NCI-H526 (cell line): ENCODE measurements around the gene CNST.

Source experiments
- DNase-seq, 2 experiments: peaks; one replicate each; lab custom pipeline; 2025; lab: John Stamatoyannopoulos, UW

Gene CNST, protein sequence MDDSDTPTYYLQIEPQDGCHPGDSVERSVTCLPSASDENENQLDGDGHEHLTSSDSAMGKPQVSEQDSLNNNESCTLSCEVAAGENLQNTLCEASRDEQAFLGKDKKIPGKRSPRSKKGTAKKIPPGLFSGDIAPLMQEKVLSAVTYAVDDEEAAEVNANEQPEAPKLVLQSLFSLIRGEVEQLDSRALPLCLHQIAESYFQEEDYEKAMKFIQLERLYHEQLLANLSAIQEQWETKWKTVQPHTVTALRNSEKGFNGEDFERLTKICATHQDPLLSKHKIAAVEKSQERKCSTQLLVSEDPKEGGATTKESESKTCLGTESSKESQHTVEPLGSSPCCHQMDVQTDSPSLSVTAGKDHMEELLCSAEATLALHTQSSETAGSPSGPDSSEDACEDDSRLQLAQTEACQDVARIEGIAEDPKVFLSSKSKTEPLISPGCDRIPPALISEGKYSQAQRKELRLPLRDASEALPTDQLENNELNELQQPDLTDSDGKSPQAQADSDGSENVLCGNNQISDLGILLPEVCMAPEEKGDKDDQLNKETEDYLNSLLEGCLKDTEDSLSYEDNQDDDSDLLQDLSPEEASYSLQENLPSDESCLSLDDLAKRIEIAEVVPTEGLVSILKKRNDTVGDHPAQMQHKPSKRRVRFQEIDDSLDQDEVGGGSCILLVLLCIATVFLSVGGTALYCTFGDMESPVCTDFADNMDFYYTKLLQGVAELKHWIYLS

DNA sequence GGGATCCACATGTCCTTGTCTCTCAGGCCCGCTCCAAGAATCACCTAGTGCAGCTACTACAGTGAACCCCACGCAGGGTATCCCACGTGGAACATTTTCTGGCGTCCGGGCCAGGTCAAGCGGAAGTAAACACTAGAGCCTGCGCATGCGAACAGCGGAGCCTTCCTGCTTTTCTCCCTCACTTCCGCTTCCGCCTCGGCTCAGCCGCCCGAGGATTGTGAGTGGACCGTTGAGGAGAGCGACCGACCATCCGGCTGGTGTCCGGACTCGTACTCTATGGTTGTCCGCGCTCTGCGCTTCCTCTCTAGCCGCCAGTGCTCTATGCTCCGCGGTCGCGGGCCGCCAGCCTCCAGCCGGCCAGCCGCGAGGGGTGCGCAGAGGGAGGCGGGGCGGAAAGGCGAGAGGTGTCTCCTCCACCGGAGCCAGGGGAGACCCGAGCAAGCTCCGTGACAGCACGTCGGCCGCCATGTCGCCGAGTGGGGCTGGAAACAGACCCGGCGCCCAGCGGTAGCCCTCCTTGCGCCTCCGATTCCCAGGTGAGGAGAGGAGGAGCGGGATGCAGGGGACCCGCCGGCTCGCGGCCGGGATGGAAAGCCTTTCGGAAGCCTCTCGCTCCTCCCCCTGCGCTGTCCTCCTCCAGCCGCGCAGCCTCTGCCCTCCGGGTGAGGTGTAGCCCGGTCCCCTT lies at the start of gene CNST, which contains the start of gene TFB2M:
TSS of gene CNST (plus strand) at position 329 of the 685 bp plus-strand sequence. CDS start 25,107 bp downstream, outside the sequence.
TSS of gene TFB2M (minus strand) at position 134 of the 685 bp plus-strand sequence. CDS start at position 11, 123 bp downstream.
- peak; percentile 94 to 97 for DNase-seq

DNA sequence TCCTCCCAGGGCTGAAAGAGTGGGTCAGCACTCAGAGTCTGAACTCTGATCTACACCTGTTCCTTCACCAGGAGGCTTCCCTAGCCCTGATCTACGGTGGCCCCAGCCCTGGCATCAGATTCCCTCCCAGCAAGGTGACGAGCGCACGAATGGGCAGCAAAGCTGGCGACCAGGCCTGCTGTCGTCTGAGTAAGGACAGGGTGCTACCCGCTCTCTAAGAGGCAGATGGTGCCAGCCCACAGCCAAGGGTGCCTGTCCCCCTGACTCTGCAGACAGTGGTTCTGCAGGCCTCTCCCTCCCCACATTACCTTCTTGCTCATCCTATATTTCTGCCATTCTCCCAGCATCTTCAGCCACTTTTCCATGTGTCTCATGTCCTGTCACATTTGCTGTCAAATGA lies 48.9 kb upstream of the CNST start:
- DNase-seq = no peak

DNA sequence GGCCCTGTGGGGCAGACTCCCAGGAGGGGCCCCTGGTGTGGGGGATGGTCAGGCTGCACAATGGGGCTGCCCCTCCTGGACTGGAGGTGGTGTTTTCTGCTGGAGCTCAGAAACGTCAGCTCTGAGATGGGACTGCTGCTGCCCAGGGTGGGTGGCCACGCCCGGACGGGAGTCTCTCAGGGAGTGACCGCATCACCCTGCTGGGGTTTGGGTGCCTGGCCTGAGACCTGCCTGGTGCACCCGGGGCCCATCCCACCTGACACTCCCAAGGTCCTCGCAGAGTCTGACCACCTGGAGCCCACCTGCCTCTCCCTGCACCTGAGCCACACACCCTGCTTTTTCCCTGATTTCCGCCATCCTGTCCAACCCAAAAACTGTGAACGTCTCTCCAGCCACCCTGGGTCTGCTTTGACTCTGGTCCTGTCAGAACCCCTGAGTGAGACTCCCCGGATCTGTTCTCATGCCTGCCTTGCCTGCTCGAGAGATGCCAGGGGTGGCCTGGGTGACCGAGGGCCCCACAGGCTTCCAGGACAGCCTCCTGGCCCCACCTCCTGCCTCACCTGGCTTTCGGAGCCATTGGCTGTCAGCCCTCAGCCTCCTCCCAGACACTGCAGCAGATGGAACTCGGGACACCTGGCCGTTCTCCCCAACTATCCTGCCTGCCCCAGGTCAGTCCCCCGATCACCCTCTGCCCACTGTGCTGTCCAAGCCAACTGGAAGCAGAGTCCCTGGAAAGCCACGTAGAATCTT lies 47.6 kb upstream of the CNST start:
- no peak for DNase-seq

DNA sequence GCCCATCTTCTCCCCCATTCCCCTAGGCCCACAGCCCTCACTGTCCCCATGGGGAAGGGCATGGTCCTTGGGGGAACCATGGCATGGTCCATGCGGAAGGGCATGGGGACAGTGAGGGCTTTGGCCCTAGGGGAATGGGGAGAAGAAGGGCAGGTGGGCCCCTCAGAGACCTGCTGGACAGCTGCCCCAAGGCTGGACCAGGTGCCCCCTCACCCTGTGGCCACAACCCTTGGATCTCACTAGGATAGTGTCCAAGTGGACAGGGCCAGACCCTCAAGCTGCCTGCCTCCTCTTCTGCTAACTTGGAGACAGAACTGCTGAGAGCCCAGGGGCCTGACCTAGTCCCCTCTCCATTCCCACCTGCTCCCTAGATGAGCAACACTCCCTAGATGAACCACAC lies 46.7 kb upstream of the CNST start:
- no peak for DNase-seq

DNA sequence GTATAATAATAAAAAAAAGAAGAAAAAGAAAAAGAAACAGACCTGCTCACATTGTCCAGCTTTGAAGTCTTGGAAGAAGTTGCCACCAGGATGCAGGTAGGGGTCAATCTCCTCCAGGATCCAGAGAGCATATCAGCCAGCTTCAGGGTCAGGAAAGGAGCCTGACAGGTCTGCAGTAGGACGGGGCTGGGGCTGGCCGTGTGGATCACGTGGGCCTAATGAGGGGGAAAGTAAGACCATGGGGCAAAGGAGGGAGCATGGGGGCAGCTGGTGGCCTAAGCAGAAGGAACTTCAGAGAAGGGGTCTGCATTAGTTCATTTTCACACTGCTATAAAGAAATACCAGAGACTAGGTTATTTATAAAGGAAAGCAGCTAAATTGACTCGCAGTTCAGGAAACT lies 39.9 kb upstream of the CNST start:
- DNase-seq = no peak

DNA sequence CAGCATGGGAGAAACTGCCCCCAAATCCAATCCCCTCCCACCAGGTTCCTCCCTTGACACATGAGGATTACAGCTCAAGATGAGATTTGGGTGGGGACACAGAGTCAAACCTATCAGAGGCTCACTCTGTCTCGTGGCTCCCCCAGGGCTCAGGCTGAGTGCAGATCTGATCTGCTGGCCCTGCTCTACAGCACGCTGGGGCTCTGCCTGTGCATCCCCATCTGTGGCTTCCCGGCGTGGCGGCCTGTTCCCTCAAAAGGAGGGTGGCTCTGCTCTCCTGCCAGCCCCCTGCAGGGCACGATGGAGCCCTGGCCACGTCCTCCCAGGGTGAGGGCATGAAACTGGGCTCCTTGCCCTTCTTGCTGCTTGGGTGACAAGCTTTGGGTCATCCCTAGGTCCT lies 39.3 kb upstream of the CNST start:
- no peak for DNase-seq

DNA sequence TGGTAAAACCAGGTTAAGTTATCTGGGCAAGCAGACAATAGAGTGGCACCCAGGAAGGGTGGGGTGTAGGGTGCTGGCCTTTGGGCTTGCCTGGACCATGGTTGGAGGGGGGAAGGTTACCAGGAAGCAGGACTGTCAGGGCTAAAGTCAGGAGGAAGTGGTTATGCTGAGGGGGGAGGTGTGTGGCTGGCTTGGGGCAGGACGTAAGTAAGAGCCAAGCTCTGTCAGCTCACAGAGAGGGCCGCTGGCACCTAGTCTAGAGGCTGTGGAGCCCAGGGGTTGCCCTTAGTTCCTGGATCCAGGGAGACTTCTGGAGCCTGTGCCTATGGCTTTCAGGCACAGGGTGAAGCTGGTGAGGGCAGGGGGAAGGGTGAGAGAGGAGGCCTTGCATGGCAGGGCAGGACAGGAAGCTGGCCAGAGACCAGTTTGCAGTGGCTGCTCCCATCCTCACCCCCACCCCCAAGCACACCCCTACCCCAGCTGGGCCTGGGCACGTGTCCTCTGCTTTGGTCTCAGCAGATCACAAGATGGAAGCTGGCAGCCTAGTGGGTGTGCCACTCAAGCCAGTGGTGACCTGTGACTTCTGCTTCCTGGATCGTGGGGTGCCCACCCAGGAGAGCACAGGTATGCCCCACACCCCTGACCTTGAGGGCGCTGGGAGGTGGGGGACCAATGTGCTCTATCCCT lies 38.7 kb upstream of the CNST start:
- DNase-seq = no peak

DNA sequence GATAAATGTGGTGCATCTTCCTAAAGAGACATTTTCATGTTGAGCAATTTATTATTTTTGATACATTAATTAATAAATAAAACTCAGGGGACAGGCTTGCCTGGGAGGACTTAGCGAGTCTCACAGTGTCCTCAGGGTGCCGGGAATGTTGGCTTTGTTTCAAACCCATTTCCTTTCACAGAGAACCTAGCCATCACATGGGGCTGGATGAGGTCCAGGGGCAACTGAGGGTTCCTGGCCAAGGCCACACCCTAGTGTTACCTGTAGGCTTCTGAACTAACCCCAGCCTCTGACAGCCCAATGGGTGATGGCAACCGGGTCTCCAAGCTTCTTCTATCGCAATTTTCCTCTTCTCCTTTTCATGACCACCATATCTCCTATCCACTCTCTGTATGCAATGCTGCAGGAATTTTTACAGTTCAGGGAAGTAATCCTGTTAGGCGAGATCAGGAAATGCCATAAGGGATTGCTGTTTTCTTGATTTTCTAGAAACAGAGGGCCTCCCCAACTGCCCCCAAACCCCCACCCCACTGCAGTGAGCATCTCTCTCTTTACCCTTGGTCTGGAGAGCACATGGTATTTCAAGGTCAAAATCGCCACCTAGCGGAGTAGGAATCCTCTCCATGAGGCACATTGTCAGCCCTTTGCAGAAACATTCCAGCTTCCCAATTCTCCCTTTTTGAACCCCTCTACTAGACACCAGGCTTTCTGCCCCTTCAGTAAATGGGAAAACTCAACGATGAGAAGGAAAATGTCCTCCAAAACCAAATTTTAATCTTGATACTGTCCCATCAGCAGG lies 37.1 kb upstream of the CNST start:
- no peak for DNase-seq

DNA sequence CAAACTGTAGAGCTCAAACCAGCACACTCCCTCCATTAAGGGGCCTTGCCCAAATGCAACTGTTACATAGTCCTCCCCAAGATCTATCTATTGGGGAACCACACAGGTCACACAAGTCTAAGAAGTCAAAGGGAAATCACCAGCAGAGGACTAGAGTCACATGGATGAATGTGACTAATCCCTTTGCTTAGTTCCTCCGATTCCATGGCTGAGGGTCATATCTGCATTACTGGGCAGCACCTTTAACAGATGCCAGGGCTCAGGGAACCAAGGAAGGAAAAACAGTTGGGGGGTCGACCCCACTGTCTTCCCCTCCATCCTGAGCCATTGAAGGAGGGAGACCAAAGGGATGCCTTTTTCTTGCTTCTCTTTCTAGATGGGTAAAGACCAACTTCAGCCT lies 35.8 kb upstream of the CNST start:
- no peak for DNase-seq

DNA sequence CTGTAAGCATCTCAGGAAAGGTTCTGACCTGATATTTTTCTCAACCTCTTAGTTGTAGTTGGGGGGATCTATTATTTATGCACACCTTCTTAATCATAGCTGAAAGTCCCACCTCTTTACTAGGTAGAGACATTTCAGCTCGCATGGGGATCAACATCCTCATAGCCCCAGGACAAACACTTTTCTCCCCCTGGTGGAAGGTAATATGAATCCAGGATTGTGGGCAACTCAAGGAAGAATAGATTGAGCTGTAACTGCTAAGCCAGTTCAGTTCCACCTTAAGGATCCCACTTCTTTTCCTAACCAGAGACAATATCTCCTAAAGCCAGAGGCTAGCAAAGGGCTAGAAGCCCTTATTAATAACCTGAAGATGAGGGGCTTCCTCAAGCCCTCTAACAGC lies 33.7 kb upstream of the CNST start:
- no peak for DNase-seq

DNA sequence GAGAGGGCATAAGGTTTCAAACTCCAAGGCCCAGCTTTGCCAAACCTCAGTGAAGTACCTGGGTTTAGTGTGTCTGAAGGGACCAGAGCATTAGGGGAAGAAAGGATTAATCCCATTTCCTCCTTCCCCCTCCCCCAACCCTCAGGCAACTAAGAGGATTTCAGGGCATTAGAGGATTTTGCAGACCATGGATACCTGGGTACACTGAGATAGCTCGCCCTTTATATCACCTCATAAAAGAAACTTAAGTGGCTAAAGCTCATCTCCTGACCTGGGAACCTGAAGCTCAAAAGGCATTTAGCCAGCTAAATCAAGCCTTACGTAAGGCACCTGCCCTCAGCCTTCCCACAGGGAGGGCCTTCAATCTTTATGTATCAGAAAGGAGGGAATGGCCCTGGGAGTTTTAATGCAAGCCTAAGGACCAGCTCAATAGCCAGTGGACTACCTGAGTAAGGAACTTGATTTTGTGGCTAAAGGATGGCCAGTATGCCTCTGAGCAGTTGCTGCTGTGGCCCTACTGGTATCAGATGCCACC lies 32.8 kb upstream of the CNST start:
- no peak for DNase-seq

DNA sequence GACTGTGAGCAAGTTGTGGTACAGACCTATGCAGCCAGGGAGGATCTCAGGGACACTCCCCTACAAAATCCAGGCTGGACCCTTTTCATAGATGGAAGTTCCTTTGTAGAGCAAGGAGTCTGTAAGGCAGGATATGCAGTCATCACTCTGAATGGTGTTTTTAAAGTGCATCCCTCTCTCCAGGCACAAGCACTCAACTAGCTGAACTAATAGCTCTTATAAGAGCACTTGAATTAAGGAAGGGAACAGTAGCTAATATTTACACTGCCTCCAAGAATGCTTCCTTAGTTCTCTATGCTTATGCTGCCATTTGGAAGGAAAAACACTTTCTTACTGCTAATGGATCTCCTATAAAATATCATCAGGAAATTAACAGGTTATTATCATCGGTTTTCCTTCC lies 32.1 kb upstream of the CNST start:
- no peak for DNase-seq

DNA sequence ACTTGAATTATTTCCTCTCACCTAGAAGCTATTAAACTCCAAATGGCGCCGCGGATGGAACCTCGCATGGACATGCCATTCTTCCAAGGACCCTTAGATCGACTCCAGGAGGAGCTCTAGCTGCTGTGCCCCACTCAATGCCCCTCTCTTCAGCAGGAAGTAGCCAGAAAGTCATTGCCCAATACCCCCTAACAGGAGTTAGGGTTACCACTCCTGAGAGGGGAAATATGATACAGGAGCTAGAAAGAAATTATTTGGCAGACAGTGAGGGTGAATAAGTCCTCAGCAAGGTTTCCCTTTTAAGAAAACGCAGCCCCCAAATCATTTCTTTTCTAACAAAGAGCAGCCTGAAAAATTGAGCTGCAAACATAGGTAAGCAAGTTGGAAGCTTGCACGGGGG lies 28.8 kb upstream of the CNST start:
- no peak for DNase-seq

DNA sequence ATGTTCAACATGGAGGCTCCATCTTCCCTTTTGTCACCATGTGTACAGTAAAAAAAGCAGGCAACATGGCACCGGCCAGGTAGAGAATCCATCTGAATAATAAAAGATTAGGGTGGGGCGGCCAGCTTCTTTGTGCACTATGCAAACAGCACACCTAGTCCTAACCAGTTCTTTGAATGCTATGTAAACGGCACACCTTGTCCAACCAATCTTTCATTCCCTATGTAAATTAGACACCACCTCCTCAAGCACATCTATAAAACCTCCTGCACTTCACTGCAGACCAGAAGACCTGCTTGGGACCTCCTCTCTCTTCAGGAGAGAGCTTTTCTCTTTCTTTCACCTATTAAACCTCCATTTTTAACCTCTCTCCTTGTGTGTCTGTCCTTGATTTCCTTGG lies 28.4 kb upstream of the CNST start:
- DNase-seq = peak; percentile 1 to 42

DNA sequence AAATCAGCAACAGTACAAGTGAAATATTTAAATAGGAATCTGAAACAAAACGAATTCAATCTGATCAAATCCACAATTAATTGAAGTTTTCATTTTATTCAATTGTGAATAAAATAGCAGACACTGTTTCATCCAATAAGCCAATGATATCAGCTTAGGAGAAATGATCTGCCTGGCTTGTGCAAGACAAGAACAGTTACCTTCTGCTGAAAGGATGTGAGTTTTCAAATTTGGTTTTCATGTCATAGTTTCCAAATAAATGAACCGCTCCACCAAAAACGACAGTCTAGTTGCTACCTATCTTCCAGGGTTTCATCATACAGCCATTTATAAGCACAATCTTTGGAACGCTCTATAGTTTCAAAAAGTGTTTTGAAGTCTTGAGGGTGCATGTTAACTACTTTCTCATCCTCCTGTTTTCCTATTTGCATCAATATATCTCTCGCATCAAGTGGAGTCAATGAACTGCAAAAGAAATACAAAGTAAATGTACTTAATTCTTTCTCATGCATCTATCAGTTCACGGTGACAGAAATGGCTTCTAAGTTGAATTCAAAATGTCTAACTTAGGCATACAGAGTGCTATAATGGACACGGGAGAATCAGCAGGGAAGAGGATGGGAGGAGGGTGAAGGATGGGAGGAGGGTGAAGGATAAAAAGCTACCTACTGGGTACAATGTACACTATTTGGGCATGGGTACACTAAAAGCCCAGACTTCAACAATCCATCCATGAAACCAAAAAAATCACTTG lies 25.3 kb upstream of the CNST start:
- DNase-seq = no peak

DNA sequence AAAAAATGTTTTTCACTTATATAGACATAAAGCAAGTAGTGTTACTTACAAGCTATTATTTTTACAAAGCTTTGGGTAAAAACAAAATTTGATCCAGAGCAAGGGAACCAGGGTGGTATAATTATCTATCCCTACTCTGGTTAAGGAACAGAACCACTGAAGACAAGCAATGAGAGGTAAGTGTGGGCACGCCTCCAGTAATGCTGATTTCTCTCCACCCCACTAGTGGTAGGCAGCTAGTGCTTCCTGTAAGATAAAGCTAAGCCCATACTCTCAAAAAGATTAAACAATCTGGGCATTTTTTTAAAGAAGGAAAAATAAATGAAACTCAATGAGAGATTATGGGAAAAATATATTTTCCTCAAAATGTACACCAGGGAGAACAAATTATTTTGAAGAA lies 22.3 kb upstream of the CNST start:
- DNase-seq = no peak

DNA sequence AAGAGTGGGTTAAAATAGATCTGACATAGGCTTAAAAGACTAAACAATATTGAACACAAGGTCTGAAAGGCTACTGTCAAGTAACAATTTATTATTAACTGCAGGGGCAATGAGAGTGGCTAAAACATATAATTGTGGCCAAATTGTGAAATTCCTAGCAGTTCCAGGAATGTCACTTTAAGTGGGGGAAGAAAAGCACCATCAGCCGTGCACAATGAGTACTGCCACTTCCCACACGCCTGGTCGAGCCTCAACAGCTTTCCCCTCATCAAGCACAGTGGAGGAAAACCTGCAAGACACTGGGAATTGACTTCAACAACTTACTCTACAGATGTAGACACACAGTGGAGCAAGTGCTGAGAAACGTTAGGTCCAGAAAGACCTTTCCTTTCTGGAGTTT lies 16.6 kb upstream of the CNST start:
- DNase-seq = no peak

DNA sequence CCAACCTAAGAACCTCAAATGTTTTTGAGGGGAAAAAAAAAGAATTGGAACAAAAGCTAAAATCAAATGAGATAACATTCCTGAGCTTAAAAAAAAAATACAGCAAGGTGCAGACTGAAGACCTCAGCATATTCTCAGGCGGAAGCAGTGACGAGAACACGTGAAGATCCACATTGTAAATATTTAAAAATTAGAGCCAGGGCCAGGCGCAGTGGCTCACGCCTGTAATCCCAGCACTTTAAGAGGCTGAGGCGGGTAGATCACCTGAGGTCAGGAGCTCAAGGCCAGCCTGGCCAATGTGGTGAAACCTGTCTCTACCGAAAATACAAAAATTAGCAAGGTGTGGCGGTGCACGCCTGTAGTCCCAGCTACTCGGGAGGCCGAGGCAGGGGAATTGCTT lies 15.9 kb upstream of the CNST start:
- no peak for DNase-seq

DNA sequence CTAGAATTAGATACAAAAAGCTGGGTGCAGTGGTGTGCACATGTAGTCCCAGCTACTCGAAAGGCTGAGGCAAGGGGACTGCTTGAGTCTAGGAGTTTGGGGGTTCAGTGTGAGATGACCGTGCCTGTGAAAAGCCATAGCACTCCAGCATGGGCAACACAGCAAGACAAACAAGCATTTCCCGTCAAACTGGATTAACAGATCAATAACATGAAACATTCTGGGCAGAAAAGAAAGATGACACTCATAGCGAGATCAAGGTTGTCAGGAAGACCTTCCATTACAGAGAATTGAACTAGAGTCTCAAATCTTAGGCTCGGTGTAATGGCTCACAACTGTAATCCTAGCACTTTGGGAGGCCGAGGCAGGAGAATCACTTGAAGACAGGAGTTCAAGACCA lies 14.1 kb upstream of the CNST start:
- no peak for DNase-seq

DNA sequence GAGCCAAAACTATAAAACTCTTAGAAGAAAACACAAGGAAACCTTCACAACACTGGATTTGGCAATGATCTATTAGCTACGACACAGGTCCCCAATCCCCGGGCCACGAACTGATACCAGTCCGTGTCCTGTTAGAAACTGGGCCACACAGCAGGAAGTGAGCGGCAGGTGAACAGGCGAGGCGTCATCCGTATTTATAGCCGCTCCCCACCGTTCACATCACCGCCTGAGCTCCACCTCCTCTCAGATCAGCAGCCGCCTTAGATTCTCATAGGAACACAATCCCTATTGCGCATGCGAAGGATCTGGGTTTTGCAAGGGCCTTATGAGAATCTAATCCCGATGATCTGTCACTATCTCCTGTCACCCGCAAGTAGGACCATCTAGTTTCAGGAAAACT lies 12.1 kb upstream of the CNST start:
- DNase-seq = no peak
